Panc1 (cell line): ENCODE results near the gene TFF1. TPM values are rescaled to one million over a fixed set of nuclear protein-coding genes. Genes with fewer than 3 reads are reported as not detected.

Source experiments
- ATAC-seq: fragments of 200-7000 bp; cut with Tn5 transposase; 2 replicates; pipeline ENCODE4 v1.9.1; 2020; ENCODE audit warnings: mild to moderate bottlenecking, moderate library complexity
- BruUV-seq: library from RNA; stranded (reverse); fragments of 400-500 nt; replicated peaks from 2 replicates; lab custom pipeline; 2021; lab: Mats Ljungman, UMichigan
- CTCF ChIA-PET: fragments of 300-600 bp; sonication (Branson Sonifier 250); formaldehyde crosslinking; loops from one replicate; lab custom pipeline; 2022; ENCODE audit warnings: antibody characterized with exemption; lab: Charles Lee
- POLR2A ChIA-PET: fragments of 300-600 bp; sonication (Branson Sonifier 250); formaldehyde crosslinking; loops from one replicate; lab custom pipeline; 2022; ENCODE audit warnings: antibody characterized with exemption; lab: Charles Lee
- DNase-seq: peaks from one replicate; pipeline ENCODE4 v3.0.0-alpha.2; 2010; ENCODE audit warnings: low read depth, low spot score
- H3K27ac ChIP-seq: 2 replicates; pipeline ENCODE4 v1.5.1; 2011; ENCODE audit warnings: mild to moderate bottlenecking, low read length, inconsistent platforms
- H3K27me3 ChIP-seq: fragments of 200-500 bp; sonication (Bioruptor generic); 2 replicates; pipeline ENCODE4 v1.6.0; 2014; ENCODE audit warnings: low read length, inconsistent platforms; ENCODE audit not compliant: control insufficient read depth, insufficient read depth
- H3K36me3 ChIP-seq: fragments of 200-500 bp; sonication (Bioruptor generic); 2 replicates; pipeline ENCODE4 v1.5.1; 2014; ENCODE audit warnings: inconsistent platforms, mild to moderate bottlenecking, low read length, moderate library complexity; ENCODE audit not compliant: control insufficient read depth, insufficient read depth
- H3K4me1 ChIP-seq: 2 replicates; pipeline ENCODE4 v1.5.1; 2011; ENCODE audit warnings: inconsistent platforms, mild to moderate bottlenecking, low read length, moderate library complexity; ENCODE audit not compliant: control insufficient read depth, insufficient read depth
- H3K4me3 ChIP-seq, 2 experiments: 2 replicates each; pipeline ENCODE4 v1.5.1; 2011 to 2012; ENCODE audit warnings: low read depth in 2 of 2, low read length in 2 of 2, mild to moderate bottlenecking in 2 of 2, inconsistent platforms in 1 of 2, moderate library complexity in 1 of 2
- H3K9me3 ChIP-seq: fragments of 200-500 bp; sonication (Bioruptor generic); 2 replicates; pipeline ENCODE4 v1.5.1; 2014; ENCODE audit warnings: low read depth, mild to moderate bottlenecking, inconsistent platforms, low read length, moderate library complexity; ENCODE audit not compliant: control insufficient read depth, insufficient read depth
- CTCF ChIP-seq: fragments of 450-650 bp; IDR thresholded peaks from 2 replicates; pipeline ENCODE4 v1.5.1; 2017; ENCODE audit warnings: mild to moderate bottlenecking
- POLR2AphosphoS5 ChIP-seq: IDR thresholded peaks from 2 replicates; pipeline ENCODE4 v1.6.1; 2012; ENCODE audit warnings: mild to moderate bottlenecking, low read depth, low read length, moderate library complexity
- REST ChIP-seq, 2 experiments: IDR thresholded peaks; 2 replicates each; pipeline ENCODE4 v1.6.1; 2011 to 2012; ENCODE audit warnings: low read depth in 2 of 2, control low read depth in 1 of 2, low read length in 1 of 2, mild to moderate bottlenecking in 1 of 2, moderate library complexity in 1 of 2; ENCODE audit not compliant: insufficient read depth in 1 of 2
- SIN3A ChIP-seq: IDR thresholded peaks from 2 replicates; pipeline ENCODE4 v1.6.1; 2012; ENCODE audit warnings: low read depth, mild to moderate bottlenecking, low read length, moderate library complexity, borderline replicate concordance; ENCODE audit not compliant: insufficient read depth
- TCF7L2 ChIP-seq: IDR thresholded peaks from 2 replicates; pipeline ENCODE4 v1.6.1; 2011; ENCODE audit warnings: mild to moderate bottlenecking, low read depth, low read length, inconsistent platforms
- in situ Hi-C: cut with HindIII; loops from 2 replicates; pipeline ENCODE4 v1.10.0; 2016; ENCODE audit warnings: low sequenced_read_pairs, low pct_unique_long_range_greater_than_20kb
- intact Hi-C: fragments of 100-400 bp; cut with micrococcal nuclease; formaldehyde crosslinking; loops from one replicate; pipeline ENCODE4 v1.10.0; 2022; ENCODE audit not compliant: unreplicated experiment
- total RNA-seq: library from RNA; stranded (reverse); gene quantifications from one replicate; pipeline ENCODE4 v1.2.1, GENCODE V29; 2021; ENCODE audit not compliant: unreplicated experiment

The TFF1 gene
- total RNA-seq, 1 experiment from 2014 or later = 0.36 TPM

- Histone ChIP-seq H3K4me1 (no peaks in the 10 kb centered on the region), H3K27me3 (peaks cover 4% of the 10 kb centered on the region; the same call in 1 of the 2 replicates), H3K4me3 (no peak overlapping the region), H3K27ac (no peak overlapping the region), H3K9me3 (no peaks in the 10 kb centered on the region), H3K36me3 (no peaks in the 10 kb centered on the region)
- ATAC-seq = no peak
- no TSS peak for BruUV-seq
- DNase-seq = no peak
- intact Hi-C loops (no loop called here), in situ Hi-C loops (no loop called here)
- no peak for TF ChIP-seq CTCF
- TF ChIP-seq POLR2AphosphoS5 = no peak
- no peak for TF ChIP-seq SIN3A
- no peak for TF ChIP-seq TCF7L2
- TF ChIP-seq REST (IDR thresholded peaks at IDR 0.05; ENCODE audit: insufficient read depth in 1 of 2, low read depth in 2 of 2, low read length in 1 of 2) = no peak
- ChIA-PET POLR2A (no interaction called here), CTCF (no interaction called here)
Observed at GRCh38 chr21:42330380-42331371, 35.7 kb downstream of the TFF1 start.

GRCh38 chr21:42324896-42325295 lies 41.4 kb downstream of the TFF1 start:
- ChIA-PET POLR2A (no interaction called here), CTCF (no interaction called here)
- Histone ChIP-seq H3K27ac (no peak overlapping the region), H3K4me3 (no peak overlapping the region), H3K4me1 (no peaks in the 10 kb centered on the region), H3K27me3 (peaks cover 5% of the 10 kb centered on the region; the same call in 1 of the 2 replicates), H3K36me3 (no peaks in the 10 kb centered on the region), H3K9me3 (no peaks in the 10 kb centered on the region)
- in situ Hi-C loops (no loop called here), intact Hi-C loops (no loop called here)
- TF ChIP-seq SIN3A (no peak), CTCF (no peak), POLR2AphosphoS5 (no peak), REST (IDR thresholded peaks at IDR 0.05; ENCODE audit: insufficient read depth in 1 of 2, low read depth in 2 of 2, low read length in 1 of 2) (no peak), TCF7L2 (no peak)
- BruUV-seq = no TSS peak
- DNase-seq = no peak
- no peak for ATAC-seq
